Sigmoid colon (tissue), 3 donors: ENCODE results near the gene TAF1B.

Experiments
- POLR2A ChIP-seq, 2 donors: fragments of 450-650 bp; IDR thresholded peaks; one replicate each; pipeline ENCODE4 v1.6.1; 2016; ENCODE audit warnings: antibody characterized with exemption in 2 of 2, mild to moderate bottlenecking in 2 of 2, moderate library complexity in 2 of 2
- TF ChIP-seq, protein P1 (sequence below), 4 experiments: fragments of 450-650 bp in 3 of 4; fragments of 200-600 bp in 1 of 4; IDR thresholded peaks; one replicate each; pipeline ENCODE4 v1.5.1; 2016 to 2019; ENCODE audit warnings: antibody characterized with exemption in 4 of 4, mild to moderate bottlenecking in 3 of 4, moderate library complexity in 2 of 4

DNA sequence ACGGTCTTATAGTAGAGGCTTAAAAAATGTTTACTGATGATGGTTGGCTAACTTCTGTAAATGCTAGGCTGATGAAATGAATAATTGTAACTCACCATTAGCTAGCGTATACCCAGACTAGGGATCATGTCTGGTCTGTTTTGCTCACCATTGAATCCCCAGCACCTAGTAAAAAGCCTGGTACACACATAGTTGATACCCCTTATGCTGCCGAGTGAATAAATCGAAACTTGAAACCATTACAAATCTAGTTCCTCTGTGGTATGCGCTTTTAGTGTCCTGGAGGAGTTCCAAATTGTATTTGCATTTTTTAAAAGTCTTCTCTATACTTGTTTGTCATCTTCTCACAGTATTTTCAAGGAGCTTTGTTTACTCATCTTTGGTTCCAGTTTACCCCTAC is 1.3 kb downstream of the TAF1B start:
- TF ChIP-seq, protein P1, sequence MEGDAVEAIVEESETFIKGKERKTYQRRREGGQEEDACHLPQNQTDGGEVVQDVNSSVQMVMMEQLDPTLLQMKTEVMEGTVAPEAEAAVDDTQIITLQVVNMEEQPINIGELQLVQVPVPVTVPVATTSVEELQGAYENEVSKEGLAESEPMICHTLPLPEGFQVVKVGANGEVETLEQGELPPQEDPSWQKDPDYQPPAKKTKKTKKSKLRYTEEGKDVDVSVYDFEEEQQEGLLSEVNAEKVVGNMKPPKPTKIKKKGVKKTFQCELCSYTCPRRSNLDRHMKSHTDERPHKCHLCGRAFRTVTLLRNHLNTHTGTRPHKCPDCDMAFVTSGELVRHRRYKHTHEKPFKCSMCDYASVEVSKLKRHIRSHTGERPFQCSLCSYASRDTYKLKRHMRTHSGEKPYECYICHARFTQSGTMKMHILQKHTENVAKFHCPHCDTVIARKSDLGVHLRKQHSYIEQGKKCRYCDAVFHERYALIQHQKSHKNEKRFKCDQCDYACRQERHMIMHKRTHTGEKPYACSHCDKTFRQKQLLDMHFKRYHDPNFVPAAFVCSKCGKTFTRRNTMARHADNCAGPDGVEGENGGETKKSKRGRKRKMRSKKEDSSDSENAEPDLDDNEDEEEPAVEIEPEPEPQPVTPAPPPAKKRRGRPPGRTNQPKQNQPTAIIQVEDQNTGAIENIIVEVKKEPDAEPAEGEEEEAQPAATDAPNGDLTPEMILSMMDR (IDR thresholded peaks at IDR 0.05), result no peak
- TF ChIP-seq POLR2A (IDR thresholded peaks at IDR 0.05), result no peak
